K562 (cell line): ENCODE measurements around the gene LONRF2.

Source experiments
- TAF1 ChIP-seq: IDR thresholded peaks from 2 replicates; pipeline ENCODE4 v1.6.1; 2011; ENCODE audit warnings: mild to moderate bottlenecking, low read length, moderate library complexity; ENCODE audit not compliant: insufficient read depth, control insufficient read depth, severe bottlenecking; ENCODE audit errors: extremely low read depth
- ZNF263 ChIP-seq: sonication (generic); formaldehyde crosslinking; IDR thresholded peaks from 2 replicates; pipeline ENCODE4 v1.8.0; 2022; ENCODE audit warnings: mild to moderate bottlenecking, missing genetic modification reagents, borderline replicate concordance

DNA sequence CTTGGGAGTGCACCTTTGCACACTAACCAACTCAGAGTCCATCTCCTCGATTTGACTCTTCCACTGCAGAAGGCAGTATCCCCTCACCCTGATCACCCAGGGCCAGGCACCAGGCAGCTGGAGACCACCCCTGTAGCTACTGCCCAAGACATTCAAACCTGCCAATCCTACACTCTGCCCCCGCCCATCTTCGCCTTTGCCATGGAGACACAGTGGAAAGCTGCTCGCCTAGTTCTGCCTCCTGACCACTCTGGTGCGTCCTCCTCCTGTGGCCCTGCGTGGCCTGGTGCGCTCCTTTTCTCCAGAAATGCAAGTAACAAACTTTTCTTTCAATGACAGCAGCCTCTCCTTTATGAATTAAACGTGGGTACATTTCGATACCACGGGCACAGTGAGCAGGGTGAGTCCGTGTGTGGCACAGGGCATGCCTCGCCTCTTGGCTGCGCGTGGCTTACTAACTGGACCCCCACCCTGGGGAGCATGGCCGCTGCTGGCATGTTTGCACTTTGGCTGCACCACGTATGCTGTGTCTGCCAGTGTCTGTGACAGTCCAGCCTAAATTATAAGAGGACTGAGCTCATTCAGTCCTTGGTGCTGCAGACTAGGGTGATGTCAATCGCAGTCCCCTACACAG, 47.6 kb downstream of the LONRF2 start:
- TF ChIP-seq ZNF263 (CRISPR knock-in tag), result no peak
- TF ChIP-seq TAF1, result no peak
